PC-9 (cell line): ENCODE results near the gene RRP7A. TPM values are rescaled to one million over a fixed set of nuclear protein-coding genes. Genes with fewer than 3 reads are reported as not detected.
"Not testable (repeated sequence)": the region's sequence is repeated elsewhere in the genome, so short reads cannot be mapped to it uniquely, and the experiment has no call there.

Source experiments
- BruUV-seq: library from RNA; stranded (reverse); fragments of 400-500 nt; replicated peaks from 2 replicates; lab custom pipeline; 2021; lab: Mats Ljungman, UMichigan
- CTCF ChIA-PET: fragments of 300-600 bp; sonication (Branson Sonifier 250); formaldehyde crosslinking; loops from one replicate; lab custom pipeline; 2022; ENCODE audit warnings: antibody characterized with exemption; lab: Charles Lee
- POLR2A ChIA-PET: fragments of 300-600 bp; sonication (Branson Sonifier 250); formaldehyde crosslinking; loops from one replicate; lab custom pipeline; 2022; ENCODE audit warnings: antibody characterized with exemption; ENCODE audit not compliant: unreplicated experiment; lab: Charles Lee
- DNase-seq, 2 experiments: peaks; one replicate each; pipeline versions ENCODE4 v3.0.0 to v3.0.0-alpha.2; 2015 to 2022; ENCODE audit warnings: mixed read lengths in 1 of 2
- H2AFZ ChIP-seq: fragments of 200-600 bp; sonication (generic); 2 replicates; pipeline ENCODE4 v1.8.1; 2017; ENCODE audit warnings: antibody characterized with exemption
- H3F3A ChIP-seq: fragments of 200-600 bp; sonication (generic); 2 replicates; pipeline ENCODE4 v1.8.1; 2017; ENCODE audit warnings: antibody characterized with exemption, mild to moderate bottlenecking, low read depth; ENCODE audit not compliant: insufficient read depth
- H3K27ac ChIP-seq: fragments of 200-600 bp; sonication (generic); 2 replicates; pipeline ENCODE4 v1.6.1; 2016; ENCODE audit warnings: mixed run types
- H3K27me3 ChIP-seq: fragments of 200-600 bp; sonication (generic); 2 replicates; pipeline ENCODE4 v1.6.1; 2016; ENCODE audit warnings: low read depth, mixed run types; ENCODE audit not compliant: insufficient read depth
- H3K36me3 ChIP-seq: fragments of 200-600 bp; sonication (generic); 2 replicates; pipeline ENCODE4 v1.6.1; 2016; ENCODE audit warnings: low read depth, mixed run types
- H3K4me1 ChIP-seq: fragments of 200-600 bp; sonication (generic); replicated peaks from 2 replicates; pipeline ENCODE4 v1.6.1; 2016; ENCODE audit warnings: mixed run types; ENCODE audit not compliant: insufficient read depth
- H3K4me2 ChIP-seq: fragments of 200-600 bp; sonication (generic); 2 replicates; pipeline ENCODE4 v1.6.1; 2017; ENCODE audit warnings: mixed run types
- H3K4me3 ChIP-seq: fragments of 200-600 bp; sonication (generic); 2 replicates; pipeline ENCODE4 v1.6.1; 2016; ENCODE audit warnings: mixed run types
- H3K79me2 ChIP-seq: fragments of 200-600 bp; sonication (generic); 2 replicates; pipeline ENCODE4 v1.6.1; 2017; ENCODE audit warnings: low read depth, mixed run types
- H3K9me2 ChIP-seq: fragments of 200-600 bp; sonication (generic); 2 replicates; pipeline ENCODE4 v1.8.1; 2017; ENCODE audit warnings: mild to moderate bottlenecking; ENCODE audit not compliant: insufficient read depth
- H3K9me3 ChIP-seq: fragments of 200-600 bp; sonication (generic); 2 replicates; pipeline ENCODE4 v1.8.1; 2016; ENCODE audit warnings: low read depth; ENCODE audit not compliant: insufficient read depth
- H4K20me1 ChIP-seq: fragments of 200-600 bp; sonication (generic); 2 replicates; pipeline ENCODE4 v1.8.1; 2017; ENCODE audit not compliant: insufficient read depth
- EZH2 ChIP-seq: fragments of 200-600 bp; sonication (generic); IDR thresholded peaks from 2 replicates; pipeline ENCODE4 v1.8.0; 2017; ENCODE audit warnings: antibody characterized with exemption, low read depth
- intact Hi-C: fragments of 100-400 bp; cut with micrococcal nuclease; formaldehyde crosslinking; loops from one replicate; pipeline ENCODE4 v1.10.0; 2022; ENCODE audit not compliant: unreplicated experiment
- total RNA-seq: library from RNA; stranded (reverse); gene quantifications from 2 replicates; pipeline ENCODE4 v1.2.3, GENCODE V29; 2021
- TF ChIP-seq, protein P1 (sequence below): fragments of 200-600 bp; sonication (generic); conservative IDR thresholded peaks from 2 replicates; pipeline ENCODE4 v1.6.1; 2017; ENCODE audit warnings: mixed run types, antibody characterized with exemption, mild to moderate bottlenecking, moderate library complexity

RRP7A gene
- total RNA-seq, 1 experiment from 2014 or later: 56.6 TPM

DNA sequence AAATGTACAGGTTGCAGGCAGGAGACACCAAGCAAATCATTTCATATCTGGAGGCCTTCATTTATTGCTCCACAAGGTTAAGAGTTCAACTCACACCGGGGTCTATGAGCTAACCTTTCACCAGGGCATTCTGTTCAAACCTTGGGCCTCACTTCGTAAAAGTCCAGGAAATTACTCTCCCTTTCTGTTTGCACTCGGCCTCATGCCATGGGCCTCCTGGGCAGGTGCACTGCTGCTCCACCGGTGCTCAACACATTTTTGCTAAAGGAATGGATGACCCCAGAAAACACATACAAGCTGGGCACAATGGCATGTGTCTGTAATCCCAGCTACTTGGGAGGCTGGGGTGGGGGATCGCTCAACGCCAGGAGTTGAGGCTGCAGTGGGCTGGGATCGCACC is 16.6 kb upstream of the RRP7A start:
- H3K36me3 ChIP-seq: no peaks in the 10 kb centered on the region
- BruUV-seq: no TSS peak
- H4K20me1 ChIP-seq: no peaks in the 10 kb centered on the region
- H3F3A ChIP-seq: peaks cover 17% of the 10 kb centered on the region
- ChIA-PET POLR2A (interaction anchor here (0.7 kb wide), 1 partner anchor 25 kb away, joined by 3 read pairs; no protein-coding TSS in a partner anchor), CTCF (no interaction called here)
- no peaks in the 10 kb centered on the region for H3K9me3 ChIP-seq
- no peak overlapping the region for H3K27ac ChIP-seq
- no peak overlapping the region for H3K4me2 ChIP-seq
- intact Hi-C loops: no loop called here
- no peak overlapping the region for H3K4me3 ChIP-seq
- no peak overlapping the region for H2AFZ ChIP-seq
- no peaks in the 10 kb centered on the region for H3K79me2 ChIP-seq
- no peaks in the 10 kb centered on the region for H3K27me3 ChIP-seq
- H3K9me2 ChIP-seq: no peaks in the 10 kb centered on the region
- TF ChIP-seq EZH2: no peak
- TF ChIP-seq, protein P1, sequence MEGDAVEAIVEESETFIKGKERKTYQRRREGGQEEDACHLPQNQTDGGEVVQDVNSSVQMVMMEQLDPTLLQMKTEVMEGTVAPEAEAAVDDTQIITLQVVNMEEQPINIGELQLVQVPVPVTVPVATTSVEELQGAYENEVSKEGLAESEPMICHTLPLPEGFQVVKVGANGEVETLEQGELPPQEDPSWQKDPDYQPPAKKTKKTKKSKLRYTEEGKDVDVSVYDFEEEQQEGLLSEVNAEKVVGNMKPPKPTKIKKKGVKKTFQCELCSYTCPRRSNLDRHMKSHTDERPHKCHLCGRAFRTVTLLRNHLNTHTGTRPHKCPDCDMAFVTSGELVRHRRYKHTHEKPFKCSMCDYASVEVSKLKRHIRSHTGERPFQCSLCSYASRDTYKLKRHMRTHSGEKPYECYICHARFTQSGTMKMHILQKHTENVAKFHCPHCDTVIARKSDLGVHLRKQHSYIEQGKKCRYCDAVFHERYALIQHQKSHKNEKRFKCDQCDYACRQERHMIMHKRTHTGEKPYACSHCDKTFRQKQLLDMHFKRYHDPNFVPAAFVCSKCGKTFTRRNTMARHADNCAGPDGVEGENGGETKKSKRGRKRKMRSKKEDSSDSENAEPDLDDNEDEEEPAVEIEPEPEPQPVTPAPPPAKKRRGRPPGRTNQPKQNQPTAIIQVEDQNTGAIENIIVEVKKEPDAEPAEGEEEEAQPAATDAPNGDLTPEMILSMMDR: no peak
- H3K4me1 ChIP-seq: peaks cover 35% of the 10 kb centered on the region
- no peak for DNase-seq

GRCh38 chr22:42535082-42535731 is 15.6 kb upstream of the RRP7A start:
- intact Hi-C loops, H3K27ac ChIP-seq, H3K9me3 ChIP-seq, POLR2A ChIA-PET, H3K4me2 ChIP-seq, H4K20me1 ChIP-seq, H3K4me3 ChIP-seq, DNase-seq, H3K36me3 ChIP-seq, H3K79me2 ChIP-seq, H3K27me3 ChIP-seq, H2AFZ ChIP-seq, BruUV-seq, CTCF ChIA-PET, H3K9me2 ChIP-seq: not testable (repeated sequence)
- H3K4me1 ChIP-seq: peaks cover 36% of the 10 kb centered on the region
- H3F3A ChIP-seq: peaks cover 17% of the 10 kb centered on the region

- Histone ChIP-seq H3K27ac (no peak overlapping the region), H3F3A (peaks cover 12% of the 10 kb centered on the region), H3K4me1 (peaks cover 40% of the 10 kb centered on the region), H3K36me3 (no peaks in the 10 kb centered on the region), H3K79me2 (no peaks in the 10 kb centered on the region), H3K9me3 (no peaks in the 10 kb centered on the region), H3K4me2 (peak overlapping the region; percentile 84), H3K27me3 (no peaks in the 10 kb centered on the region), H4K20me1 (no peaks in the 10 kb centered on the region), H2AFZ (no peak overlapping the region), H3K9me2 (no peaks in the 10 kb centered on the region), H3K4me3 (peak overlapping the region; percentile 57; the same call in 1 of the 2 replicates)
- intact Hi-C loops: loop anchor here (2.0 to 5.0 kb wide), 3 partner anchors 19 to 289 kb away; partner anchors contain the start of genes POLDIP3 and SERHL2
- ChIA-PET CTCF (interaction anchor here (0.7 kb wide), 2 partner anchors 604 to 654 kb away, joined by 4 to 5 read pairs; no protein-coding TSS in a partner anchor), POLR2A (no interaction called here)
- TF ChIP-seq, protein P1: no peak
- TF ChIP-seq EZH2: no peak
- DNase-seq: no peak
- BruUV-seq: no TSS peak
These were observed 14.0 kb upstream of the RRP7A start for GRCh38 chr22:42533638-42533977.

GRCh38 chr22:42531401-42532084 is 11.9 kb upstream of the RRP7A start:
- BruUV-seq: not testable (repeated sequence)

GRCh38 chr22:42529435-42529834 is 9.8 kb upstream of the RRP7A start:
- H3K4me3 ChIP-seq, H3F3A ChIP-seq, H3K9me3 ChIP-seq, intact Hi-C loops, H3K27me3 ChIP-seq, H3K79me2 ChIP-seq, BruUV-seq, H3K36me3 ChIP-seq, H4K20me1 ChIP-seq, H3K9me2 ChIP-seq, H2AFZ ChIP-seq, CTCF ChIA-PET: not testable (repeated sequence)
- POLR2A ChIA-PET: interaction anchor here (0.7 kb wide), 1 partner anchor 120 kb away, joined by 5 read pairs; no protein-coding TSS in a partner anchor
- peak overlapping the region; percentile 44 for H3K27ac ChIP-seq
- peak overlapping the region; percentile 35 for H3K4me2 ChIP-seq
- H3K4me1 ChIP-seq: peaks cover 26% of the 10 kb centered on the region
- peak; percentile 69 to 86 for DNase-seq

More at GRCh38 chr22:42531401-42532084, 11.9 kb upstream of the RRP7A start:
- intact Hi-C loops: loop anchor here (2.0 to 5.0 kb wide), 3 partner anchors 21 to 291 kb away; partner anchors contain the start of genes POLDIP3 and SERHL2
- H3K36me3 ChIP-seq, H2AFZ ChIP-seq, H3K9me2 ChIP-seq, H3F3A ChIP-seq, H4K20me1 ChIP-seq, H3K9me3 ChIP-seq, DNase-seq, H3K4me2 ChIP-seq, H3K27me3 ChIP-seq, H3K27ac ChIP-seq, H3K79me2 ChIP-seq, H3K4me3 ChIP-seq: not testable (repeated sequence)
- POLR2A ChIA-PET: interaction anchor here (0.7 kb wide), 1 partner anchor 698 kb away, joined by 3 read pairs; no protein-coding TSS in a partner anchor
- CTCF ChIA-PET: interaction anchor here (0.6 kb wide), 1 partner anchor 74 kb away, joined by 7 read pairs; no protein-coding TSS in a partner anchor
- peaks cover 27% of the 10 kb centered on the region for H3K4me1 ChIP-seq
